DND-41 (cell line): ENCODE data around the gene PSME2.

ENCODE experiments used
- CTCF ChIP-seq: IDR thresholded peaks from 2 replicates; pipeline ENCODE4 v1.5.1; 2012; ENCODE audit warnings: borderline replicate concordance, low read length, moderate library complexity, mild to moderate bottlenecking; ENCODE audit not compliant: poor library complexity, severe bottlenecking; ENCODE audit errors: extremely low read depth
- EZH2 ChIP-seq: IDR thresholded peaks from 3 replicates; pipeline ENCODE4 v1.6.1; 2012; ENCODE audit warnings: borderline replicate concordance, low read depth, mild to moderate bottlenecking, moderate library complexity, low read length, inconsistent platforms; ENCODE audit not compliant: severe bottlenecking

- TF ChIP-seq EZH2, result no peak
- TF ChIP-seq CTCF, result no peak
Observed at GRCh38 chr14:24098229-24098926, 48.0 kb downstream of the PSME2 start.
